Activated B cell treated with CpG ODN at 0.5 μM for 24 hours (primary cell): Measurements from ENCODE around the gene PKLR. TPM values are rescaled to one million over a fixed set of nuclear protein-coding genes. Genes with fewer than 3 reads are reported as not detected.

Experiments
- ATAC-seq: fragments of 200-7000 bp; cut with Tn5 transposase; one replicate; pipeline ENCODE4 v1.10.0; 2021; ENCODE audit warnings: low read depth, mild to moderate bottlenecking, moderate library complexity
- CTCF ChIA-PET: fragments of 350-600 bp; sonication (Branson Sonifier 250); formaldehyde crosslinking; loops from one replicate; lab custom pipeline; 2021; ENCODE audit warnings: antibody characterized with exemption; lab: Charles Lee
- POLR2A ChIA-PET: fragments of 350-600 bp; sonication (Branson Sonifier 250); formaldehyde crosslinking; loops from one replicate; lab custom pipeline; 2021; ENCODE audit warnings: antibody characterized with exemption; lab: Charles Lee
- DNase-seq: peaks from one replicate; pipeline ENCODE4 v3.0.0; 2022
- H3K27ac Mint-ChIP-seq: one replicate; pipeline ENCODE4 v1.8.0; 2020; ENCODE audit warnings: mixed read lengths
- H3K27me3 Mint-ChIP-seq: one replicate; pipeline ENCODE4 v1.8.0; 2021; ENCODE audit warnings: mixed read lengths
- H3K36me3 Mint-ChIP-seq: one replicate; pipeline ENCODE4 v1.8.0; 2021; ENCODE audit warnings: low read depth, mixed read lengths
- H3K4me1 Mint-ChIP-seq: one replicate; pipeline ENCODE4 v1.8.0; 2021; ENCODE audit warnings: mixed read lengths
- H3K4me3 Mint-ChIP-seq: one replicate; pipeline ENCODE4 v1.8.0; 2020; ENCODE audit warnings: mild to moderate bottlenecking, mixed read lengths
- H3K9me3 Mint-ChIP-seq: one replicate; pipeline ENCODE4 v1.8.0; 2020; ENCODE audit warnings: mixed read lengths
- CTCF ChIP-seq: fragments of 200-600 bp; IDR thresholded peaks from one replicate; pipeline ENCODE4 v1.8.0; 2022; ENCODE audit warnings: antibody characterized with exemption, mild to moderate bottlenecking
- intact Hi-C: fragments of 100-400 bp; cut with micrococcal nuclease; formaldehyde crosslinking; loops from one replicate; pipeline ENCODE4 v1.15.1; 2024
- total RNA-seq: library from RNA; stranded (reverse); gene quantifications from 2 replicates; pipeline ENCODE4 v1.2.3, GENCODE V29; 2022

The PKLR gene
- total RNA-seq, 1 donor from 2014 or later, result 0.18 TPM

GRCh38 chr1:155273343-155274245 lies 27.6 kb downstream of the PKLR start, which contains the start of gene CLK2:
Gene CLK2, minus strand, starts transcription at chr1:155273504. Its CDS starts 2,527 bp downstream, at chr1:155270977.
- ATAC-seq, result peak; percentile 79
- ChIA-PET POLR2A (interaction anchor here (0.6 to 2.4 kb wide), 33 partner anchors 10 to 634 kb away, joined by 3 to 52 read pairs (median 5); partner anchors contain the start of genes CKS1B, ENTREP3, FDPS and MTX1), CTCF (interaction anchor here (0.7 to 4.3 kb wide), 4 partner anchors 10 to 50 kb away, joined by 3 to 21 read pairs (median 10); partner anchors contain the start of gene FDPS)
- Mint-ChIP-seq H3K27ac (peak within 1 kb of the TSS; percentile 91), H3K4me1 (peaks cover 49% of the 10 kb centered on the region), H3K9me3 (no peaks in the 10 kb centered on the region), H3K27me3 (no peaks in the 10 kb centered on the region), H3K4me3 (peak within 1 kb of the TSS; percentile 94), H3K36me3 (peaks cover 35% of the 10 kb centered on the region)
- no peak for TF ChIP-seq CTCF
- DNase-seq, result peak; percentile 96
- intact Hi-C loops, result loop anchor here (1.0 to 10.0 kb wide), 6 partner anchors 11 to 291 kb away; partner anchors contain the start of genes ASH1L, ENTREP3, FDPS and SCAMP3

DNA sequence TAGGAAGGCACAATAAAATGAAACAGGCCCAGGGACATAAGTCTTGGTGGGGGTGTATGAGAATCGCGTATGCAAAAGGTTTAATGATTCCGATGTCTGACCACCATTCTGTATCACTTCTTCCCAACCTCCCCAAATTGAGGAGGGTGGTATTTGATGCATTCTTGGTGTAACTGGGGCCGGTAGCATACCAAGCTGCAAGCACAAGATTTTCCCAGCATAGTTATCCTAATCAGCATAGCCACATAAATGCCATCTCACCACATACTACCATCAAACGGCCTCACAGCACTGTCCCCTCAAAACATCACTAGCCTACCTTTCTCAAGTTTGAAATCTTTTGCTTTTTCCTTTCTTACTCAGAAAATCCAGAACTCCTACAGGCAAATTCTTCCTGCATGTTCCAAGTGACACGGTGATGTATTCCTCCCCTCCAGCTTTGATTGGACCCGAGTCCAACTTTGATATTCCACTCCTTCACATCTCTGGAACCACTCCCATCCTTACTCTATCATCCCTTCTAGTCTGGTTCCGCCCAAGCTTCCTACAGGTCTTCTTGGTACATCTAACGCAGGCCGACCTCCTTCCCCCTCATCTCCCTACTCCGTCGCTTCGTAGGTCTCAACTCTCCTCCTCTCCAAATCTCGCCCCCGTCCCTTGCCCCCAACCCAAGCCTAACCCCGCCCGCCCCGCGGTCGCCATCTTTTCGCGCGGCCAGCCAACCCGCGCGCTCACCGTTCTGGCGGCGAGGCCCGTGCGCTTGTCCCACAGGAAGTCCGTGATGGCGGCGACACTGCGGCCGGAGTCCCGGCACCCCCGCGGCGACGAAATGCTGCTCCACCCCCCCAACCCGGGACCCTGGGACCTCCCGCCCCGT lies 28.5 kb downstream of the PKLR start:
- ChIA-PET POLR2A (interaction anchor here (0.6 to 2.4 kb wide), 33 partner anchors 10 to 958 kb away, joined by 3 to 52 read pairs (median 5); partner anchors contain the start of genes CKS1B, ENTREP3, FDPS and MTX1), CTCF (interaction anchor here (0.7 to 4.3 kb wide), 4 partner anchors 9 to 51 kb away, joined by 3 to 21 read pairs (median 10); partner anchors contain the start of gene FDPS)
- TF ChIP-seq CTCF, result no peak
- peak; percentile 26 for ATAC-seq
- DNase-seq, result no peak
- peak overlapping the region; percentile 94 for H3K4me3 Mint-ChIP-seq
- H3K9me3 Mint-ChIP-seq, result no peaks in the 10 kb centered on the region
- peaks cover 44% of the 10 kb centered on the region for H3K36me3 Mint-ChIP-seq
- intact Hi-C loops, result loop anchor here (1.0 to 10.0 kb wide), 6 partner anchors 10 to 292 kb away; partner anchors contain the start of genes ASH1L, ENTREP3, FDPS and SCAMP3
- H3K27me3 Mint-ChIP-seq, result no peaks in the 10 kb centered on the region
- H3K4me1 Mint-ChIP-seq, result peaks cover 43% of the 10 kb centered on the region
- peak overlapping the region; percentile 91 for H3K27ac Mint-ChIP-seq

- Mint-ChIP-seq H3K27ac (no peak overlapping the region), H3K27me3 (no peaks in the 10 kb centered on the region), H3K4me3 (no peak overlapping the region), H3K4me1 (peaks cover 29% of the 10 kb centered on the region), H3K9me3 (no peaks in the 10 kb centered on the region), H3K36me3 (peaks cover 76% of the 10 kb centered on the region)
- POLR2A ChIA-PET, result interaction anchor here (1.2 kb wide), 1 partner anchor 18 kb away, joined by 7 read pairs; no protein-coding TSS in a partner anchor
- ATAC-seq (no peak), DNase-seq (no peak)
- no peak for TF ChIP-seq CTCF
- intact Hi-C loops, result no loop called here
- CTCF ChIA-PET, result no interaction called here
Measured at GRCh38 chr1:155269381-155269780, 31.9 kb downstream of the PKLR start.

GRCh38 chr1:155268630-155269029 lies 32.6 kb downstream of the PKLR start:
- CTCF ChIA-PET, result interaction anchor here (0.7 kb wide), 1 partner anchor 18 kb away, joined by 3 read pairs; no protein-coding TSS in a partner anchor
- Mint-ChIP-seq H3K36me3 (peaks cover 83% of the 10 kb centered on the region), H3K27me3 (no peaks in the 10 kb centered on the region), H3K4me3 (no peak overlapping the region), H3K4me1 (peaks cover 25% of the 10 kb centered on the region), H3K27ac (no peak overlapping the region), H3K9me3 (no peaks in the 10 kb centered on the region)
- DNase-seq (no peak), ATAC-seq (no peak)
- no peak for TF ChIP-seq CTCF
- POLR2A ChIA-PET, result no interaction called here
- intact Hi-C loops, result no loop called here
